Measurements from ENCODE around the gene FBXO31.
A peak's percentile ranks its signal among the peaks of the same experiment; 100 is the strongest.
"Not testable (repeated sequence)": the region's sequence is repeated elsewhere in the genome, so short reads cannot be mapped to it uniquely, and the experiment has no call there.

FBXO31 gene

DNA sequence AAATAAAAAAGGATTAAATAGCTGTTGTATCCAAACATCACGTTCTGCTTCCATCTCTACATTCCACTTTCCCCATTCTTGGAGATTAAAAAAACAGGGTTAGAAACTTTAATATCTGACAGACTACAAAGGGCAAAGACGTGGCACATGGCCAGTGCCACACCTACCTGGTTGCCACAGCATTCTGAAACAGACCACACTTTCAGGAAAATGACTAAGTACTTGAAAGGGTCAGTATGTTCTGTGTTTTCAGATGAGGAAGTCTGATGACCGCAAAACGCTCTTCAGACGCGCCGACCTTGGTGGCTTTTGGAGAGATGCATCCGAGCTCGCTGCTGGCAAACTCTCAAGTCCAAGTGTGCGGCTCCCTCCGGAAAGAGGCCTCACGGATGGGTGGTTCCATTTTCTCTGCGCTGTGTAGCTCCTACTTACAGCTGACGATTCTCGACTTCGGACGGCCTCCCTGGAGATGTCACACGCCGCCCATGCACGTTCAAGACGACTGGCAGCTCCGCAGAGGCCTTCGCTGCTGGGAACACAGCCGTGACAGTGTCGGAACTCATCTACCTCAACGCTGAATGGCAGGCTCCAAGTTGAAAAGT lies 24.0 kb upstream of the FBXO31 start:
- H3K27me3 ChIP-seq (ENCODE audit: control insufficient read depth, insufficient read depth, low read length), result no peaks in the 10 kb centered on the region
- H3K4me3 ChIP-seq (ENCODE audit: low read length), result no peak overlapping the region
- no peak overlapping the region for H3K27ac ChIP-seq (ENCODE audit: low read depth, low read length)
- H3K36me3 ChIP-seq (ENCODE audit: control insufficient read depth, insufficient read depth, low read length), result peaks cover 26% of the 10 kb centered on the region
- no peaks in the 10 kb centered on the region for H3K4me1 ChIP-seq (ENCODE audit: control insufficient read depth, insufficient read depth, low read length)
- no peak overlapping the region for H3K9ac ChIP-seq (ENCODE audit: low read length)

DNA sequence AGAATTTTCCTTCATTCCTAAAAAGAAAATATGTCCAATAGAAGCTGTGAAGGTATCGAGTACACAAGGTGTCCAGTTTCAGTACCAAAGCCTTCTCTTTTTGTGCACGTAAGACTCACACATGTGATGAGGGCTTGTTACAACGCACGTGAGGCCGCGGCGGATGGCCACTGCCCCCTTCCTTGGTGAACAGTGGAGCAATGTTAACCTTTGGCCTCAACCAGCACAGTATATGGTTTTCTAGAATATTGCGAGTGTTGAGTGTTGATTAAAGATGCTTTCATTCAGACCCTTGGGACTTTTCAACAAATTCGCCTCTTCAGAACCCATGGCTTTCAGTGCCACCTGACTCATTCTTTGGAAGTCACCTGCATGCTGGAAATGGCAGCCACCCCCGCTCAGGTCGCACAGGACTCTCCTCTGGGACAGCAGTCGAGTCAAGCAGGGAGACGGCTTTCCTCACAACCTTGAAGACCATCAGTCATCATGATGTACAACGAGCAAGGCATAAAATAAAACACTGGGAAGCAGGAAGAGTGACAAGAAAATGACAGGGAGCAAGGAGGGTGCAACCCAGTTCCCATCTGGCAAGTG lies 23.0 kb upstream of the FBXO31 start:
- H3K9ac ChIP-seq (ENCODE audit: low read length), result no peak overlapping the region
- H3K4me3 ChIP-seq (ENCODE audit: low read length), result no peak overlapping the region
- no peak overlapping the region for H3K27ac ChIP-seq (ENCODE audit: low read depth, low read length)
- H3K4me1 ChIP-seq (ENCODE audit: control insufficient read depth, insufficient read depth, low read length), result no peaks in the 10 kb centered on the region
- peaks cover 23% of the 10 kb centered on the region for H3K36me3 ChIP-seq (ENCODE audit: control insufficient read depth, insufficient read depth, low read length)
- no peaks in the 10 kb centered on the region for H3K27me3 ChIP-seq (ENCODE audit: control insufficient read depth, insufficient read depth, low read length)

DNA sequence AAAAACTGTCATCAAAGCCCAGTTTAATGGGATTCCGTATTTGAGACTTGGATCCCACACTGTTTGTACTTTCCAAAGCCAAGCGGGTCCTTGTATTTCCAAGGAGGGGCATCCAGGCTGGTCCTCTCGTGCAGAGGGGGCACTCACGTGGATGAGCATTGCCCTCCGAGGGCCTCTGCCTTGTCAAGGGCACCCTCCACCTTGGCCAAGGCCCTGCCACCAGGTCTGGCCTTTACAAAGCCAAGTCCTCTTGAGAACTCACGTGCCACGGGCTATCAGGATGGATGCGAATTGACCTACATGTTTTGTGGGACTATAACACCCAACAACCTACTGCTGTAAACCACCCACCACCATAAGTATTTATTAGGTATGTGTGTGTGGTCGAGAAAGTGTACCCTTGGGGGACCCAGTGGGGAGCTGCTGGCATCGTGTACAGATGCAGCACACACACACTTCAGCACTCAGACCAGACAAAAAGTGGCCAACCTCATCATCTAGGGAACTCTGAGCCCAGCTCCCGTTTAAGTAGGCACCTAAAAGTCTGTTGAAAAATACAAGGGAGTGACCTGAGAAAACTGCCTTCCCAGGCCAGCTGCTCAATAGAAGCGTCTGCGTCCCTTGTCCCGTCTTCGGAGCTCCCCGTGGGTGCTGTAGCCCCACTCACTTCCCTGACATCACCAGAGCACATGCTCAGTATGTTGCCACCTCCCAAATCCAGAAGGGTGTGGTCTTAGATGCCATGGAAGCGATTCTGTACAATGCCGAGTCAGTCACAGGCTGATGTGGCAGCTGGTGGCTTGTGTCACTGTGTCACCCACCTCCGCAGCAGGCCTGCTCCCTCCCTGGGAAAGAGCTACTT lies 21.4 kb upstream of the FBXO31 start:
- Histone ChIP-seq H3K27me3 (ENCODE audit: control insufficient read depth, insufficient read depth, low read length) (no peaks in the 10 kb centered on the region), H3K4me3 (ENCODE audit: low read length) (no peak overlapping the region), H3K36me3 (ENCODE audit: control insufficient read depth, insufficient read depth, low read length) (peaks cover 19% of the 10 kb centered on the region), H3K9ac (ENCODE audit: low read length) (no peak overlapping the region), H3K4me1 (ENCODE audit: control insufficient read depth, insufficient read depth, low read length) (no peaks in the 10 kb centered on the region), H3K27ac (ENCODE audit: low read depth, low read length) (no peak overlapping the region)

DNA sequence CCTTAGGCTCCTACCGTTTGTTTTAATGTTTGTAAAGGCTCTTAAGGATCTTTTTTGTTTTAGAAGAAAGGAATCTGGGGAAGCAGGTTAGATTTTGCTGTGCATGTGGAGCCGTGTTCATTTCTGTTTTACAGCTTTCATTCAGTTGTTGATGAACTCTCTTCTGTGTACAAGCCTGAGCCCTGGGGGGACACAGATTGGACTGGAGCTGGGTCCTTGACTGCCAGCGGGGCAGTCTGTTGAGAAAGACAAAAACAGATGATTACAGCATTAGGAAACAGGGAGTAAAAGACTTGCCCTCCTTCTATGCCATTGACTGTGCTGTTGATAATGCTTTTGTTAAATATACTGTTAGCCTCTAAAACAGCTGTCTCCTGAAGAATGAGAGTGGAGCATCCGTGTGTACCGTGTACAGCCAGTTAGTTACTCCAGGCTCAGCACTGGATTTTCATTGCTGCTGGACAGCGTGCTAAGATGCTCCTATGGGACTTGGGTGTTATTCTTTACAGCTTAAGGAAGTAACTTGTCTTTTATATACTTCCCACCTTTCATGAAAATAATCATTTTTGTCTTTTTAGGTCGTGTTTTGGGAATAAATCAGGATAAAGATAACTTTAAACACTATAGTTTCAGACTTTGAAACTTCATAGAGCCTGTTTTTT lies 11.7 kb upstream of the FBXO31 start:
- no peak overlapping the region for H3K4me3 ChIP-seq (ENCODE audit: low read length)
- H3K4me1 ChIP-seq (ENCODE audit: control insufficient read depth, insufficient read depth, low read length), result peaks cover 9% of the 10 kb centered on the region
- H3K9ac ChIP-seq (ENCODE audit: low read length), result no peak overlapping the region

DNA sequence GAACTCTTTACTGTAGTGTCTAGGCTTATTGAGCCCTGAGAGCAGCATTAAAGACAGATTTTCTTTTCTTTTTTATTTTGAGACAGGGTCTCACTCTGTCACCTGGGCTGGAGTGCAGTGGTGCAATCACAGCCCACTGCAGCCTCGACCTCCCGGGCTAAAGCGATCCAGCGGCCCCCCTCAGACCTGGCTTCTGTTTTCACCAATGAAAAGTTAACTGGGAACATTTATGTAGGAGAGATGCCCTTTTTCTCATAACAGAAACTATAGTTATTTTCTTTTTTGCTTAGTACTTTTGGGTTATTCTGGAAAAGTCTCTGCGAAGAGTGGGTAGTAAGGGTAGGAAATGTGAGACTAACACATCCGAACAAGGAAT lies 10.1 kb upstream of the FBXO31 start:
- Histone ChIP-seq H3K27ac (ENCODE audit: low read depth, low read length) (peak overlapping the region; percentile 87), H3K4me3 (ENCODE audit: low read length) (peak overlapping the region; percentile 69), H3K27me3 (ENCODE audit: control insufficient read depth, insufficient read depth, low read length) (no peaks in the 10 kb centered on the region), H3K36me3 (ENCODE audit: control insufficient read depth, insufficient read depth, low read length) (no peaks in the 10 kb centered on the region), H3K9ac (ENCODE audit: low read length) (no peak overlapping the region), H3K4me1 (ENCODE audit: control insufficient read depth, insufficient read depth, low read length) (peaks cover 10% of the 10 kb centered on the region)

More for the DNA sequence above, 11.7 kb upstream of the FBXO31 start:
- Histone ChIP-seq H3K27me3 (ENCODE audit: control insufficient read depth, insufficient read depth, low read length) (no peaks in the 10 kb centered on the region), H3K36me3 (ENCODE audit: control insufficient read depth, insufficient read depth, low read length) (peaks cover 5% of the 10 kb centered on the region), H3K27ac (ENCODE audit: low read depth, low read length) (no peak overlapping the region)

DNA sequence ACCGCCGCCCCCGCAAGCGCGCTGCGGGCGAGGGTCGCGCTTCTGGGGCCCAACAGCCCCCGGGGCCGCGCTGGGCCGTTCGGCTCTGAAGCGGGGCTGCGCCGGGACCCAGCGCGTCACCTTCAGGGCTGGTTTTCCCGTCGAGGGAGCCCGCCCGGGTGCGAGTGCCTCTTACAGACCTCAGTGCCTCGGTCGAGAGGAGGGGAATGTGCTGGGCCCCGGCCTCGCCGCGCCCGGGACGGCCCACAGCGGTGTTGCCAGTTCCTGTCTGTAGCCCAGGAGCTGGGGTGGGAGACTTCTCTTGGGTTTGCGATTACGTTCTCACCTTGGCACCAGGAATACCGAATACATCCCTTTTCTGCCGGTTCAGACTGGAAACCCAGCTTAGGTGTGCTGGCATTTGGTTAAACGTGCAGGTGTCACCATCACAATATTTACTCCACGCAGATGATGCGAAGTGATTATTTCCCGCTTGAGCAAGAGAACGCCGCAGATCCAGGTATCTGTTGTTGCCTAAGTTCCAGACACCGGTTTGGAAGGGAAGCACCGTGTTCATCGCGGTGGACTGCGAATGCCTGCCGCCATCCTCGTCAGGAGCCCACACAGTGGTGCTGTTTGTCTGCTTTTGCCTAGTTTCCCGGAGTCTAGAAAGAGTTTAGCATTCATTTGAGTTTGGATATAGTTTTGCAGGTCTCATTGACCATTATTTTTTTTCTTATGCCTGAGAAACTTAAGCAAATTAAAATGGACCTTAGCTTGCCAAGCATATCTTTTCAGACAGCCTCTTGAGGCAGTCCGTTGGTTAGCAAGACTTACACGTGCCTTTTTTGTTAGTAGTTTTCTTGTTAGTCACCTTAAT lies 9.5 kb upstream of the FBXO31 start:
- Histone ChIP-seq H3K27ac (ENCODE audit: low read depth, low read length) (peak overlapping the region; percentile 87), H3K27me3 (ENCODE audit: control insufficient read depth, insufficient read depth, low read length) (no peaks in the 10 kb centered on the region), H3K4me1 (ENCODE audit: control insufficient read depth, insufficient read depth, low read length) (peaks cover 12% of the 10 kb centered on the region)

DNA sequence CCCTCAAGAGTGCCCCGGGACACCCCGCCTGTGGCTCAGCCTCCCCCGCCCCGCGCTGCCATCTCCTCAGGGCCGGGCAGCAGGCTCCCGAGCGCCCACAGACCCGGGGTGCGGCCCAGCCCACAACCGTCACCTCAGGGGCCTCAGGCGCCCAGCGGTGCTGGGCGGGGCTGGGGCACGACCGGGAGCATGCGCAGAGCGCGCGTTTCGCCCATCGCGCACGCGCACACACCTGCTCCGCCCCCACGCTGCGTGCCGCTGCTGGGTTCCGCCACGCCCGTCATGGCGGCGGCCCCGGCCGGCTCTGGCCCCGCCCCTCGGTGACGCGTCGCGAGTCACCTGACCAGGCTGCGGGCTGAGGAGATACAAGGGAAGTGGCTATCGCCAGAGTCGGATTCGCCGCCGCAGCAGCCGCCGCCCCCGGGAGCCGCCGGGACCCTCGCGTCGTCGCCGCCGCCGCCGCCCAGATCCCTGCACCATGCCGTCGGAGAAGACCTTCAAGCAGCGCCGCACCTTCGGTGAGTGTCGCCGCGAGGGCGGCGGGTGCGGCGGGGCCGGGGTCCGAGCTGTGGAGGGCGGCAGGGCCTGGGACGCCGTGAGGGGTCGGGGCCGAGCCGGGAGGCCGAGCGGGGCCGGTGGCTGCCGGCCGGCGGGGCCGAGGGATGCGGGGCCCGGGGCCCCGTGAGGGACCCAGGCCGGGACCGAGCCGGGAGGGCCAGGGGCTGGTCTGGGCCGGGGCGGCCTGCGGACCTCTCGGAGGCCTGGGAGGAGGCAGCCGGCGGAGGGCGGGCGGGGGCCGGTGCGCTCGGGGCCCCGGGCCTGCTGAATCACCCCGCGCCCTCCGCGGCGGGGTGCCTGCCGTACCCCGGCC lies 8.6 kb upstream of the FBXO31 start, which contains the start of gene MAP1LC3B:
Gene MAP1LC3B, plus strand, starts transcription at position 387 of the 871 bp plus-strand sequence. Its CDS starts 92 bp downstream, at position 479.
- Histone ChIP-seq H3K4me1 (ENCODE audit: control insufficient read depth, insufficient read depth, low read length) (peaks cover 20% of the 10 kb centered on the region), H3K4me3 (ENCODE audit: low read length) (peak within 1 kb of the TSS; percentile 69), H3K27ac (ENCODE audit: low read depth, low read length) (peak within 1 kb of the TSS; percentile 98), H3K27me3 (ENCODE audit: control insufficient read depth, insufficient read depth, low read length) (no peaks in the 10 kb centered on the region), H3K36me3 (ENCODE audit: control insufficient read depth, insufficient read depth, low read length) (no peaks in the 10 kb centered on the region), H3K9ac (ENCODE audit: low read length) (peak within 1 kb of the TSS; percentile 67)

More for the DNA sequence above, 9.5 kb upstream of the FBXO31 start:
- peak overlapping the region; percentile 4 for H3K9ac ChIP-seq (ENCODE audit: low read length)
- peak overlapping the region; percentile 69 for H3K4me3 ChIP-seq (ENCODE audit: low read length)
- no peaks in the 10 kb centered on the region for H3K36me3 ChIP-seq (ENCODE audit: control insufficient read depth, insufficient read depth, low read length)

DNA sequence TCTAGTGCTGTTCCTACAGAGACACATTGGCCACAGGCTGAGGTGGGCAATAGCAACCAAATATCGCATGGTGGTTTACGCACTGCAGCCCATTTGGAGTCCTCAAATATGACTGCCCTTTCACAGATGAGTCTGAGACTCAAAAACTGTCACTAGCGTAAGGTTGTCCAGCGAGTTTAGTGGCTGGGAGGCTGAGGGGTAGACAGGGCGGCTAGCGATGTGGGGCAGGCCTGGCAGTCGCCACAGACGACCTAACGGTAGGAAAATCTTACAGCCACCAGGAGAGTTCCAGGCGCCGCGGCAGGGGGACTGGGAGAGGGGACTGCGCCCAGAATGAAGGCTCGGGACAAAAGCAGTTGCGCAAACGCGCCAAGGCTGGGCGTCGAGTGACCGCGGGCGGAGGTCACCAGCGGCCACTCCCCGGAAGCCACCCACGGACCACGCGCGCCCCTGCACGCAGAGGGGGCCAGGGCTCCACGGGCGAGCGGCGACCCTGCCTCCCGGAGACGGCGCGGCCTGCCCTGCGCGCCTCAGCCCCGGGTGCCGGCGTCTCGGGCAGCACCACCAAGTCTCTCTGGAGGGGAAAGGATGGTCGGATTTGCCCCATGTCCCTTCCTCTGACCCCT lies 7.9 kb upstream of the FBXO31 start:
- H3K4me1 ChIP-seq (ENCODE audit: control insufficient read depth, insufficient read depth, low read length), result peaks cover 21% of the 10 kb centered on the region
- H3K27me3 ChIP-seq (ENCODE audit: control insufficient read depth, insufficient read depth, low read length), result no peaks in the 10 kb centered on the region
- H3K4me3 ChIP-seq (ENCODE audit: low read length), result peak overlapping the region; percentile 69
- no peaks in the 10 kb centered on the region for H3K36me3 ChIP-seq (ENCODE audit: control insufficient read depth, insufficient read depth, low read length)
- peak overlapping the region; percentile 98 for H3K27ac ChIP-seq (ENCODE audit: low read depth, low read length)
- peak overlapping the region; percentile 60 for H3K9ac ChIP-seq (ENCODE audit: low read length)

DNA sequence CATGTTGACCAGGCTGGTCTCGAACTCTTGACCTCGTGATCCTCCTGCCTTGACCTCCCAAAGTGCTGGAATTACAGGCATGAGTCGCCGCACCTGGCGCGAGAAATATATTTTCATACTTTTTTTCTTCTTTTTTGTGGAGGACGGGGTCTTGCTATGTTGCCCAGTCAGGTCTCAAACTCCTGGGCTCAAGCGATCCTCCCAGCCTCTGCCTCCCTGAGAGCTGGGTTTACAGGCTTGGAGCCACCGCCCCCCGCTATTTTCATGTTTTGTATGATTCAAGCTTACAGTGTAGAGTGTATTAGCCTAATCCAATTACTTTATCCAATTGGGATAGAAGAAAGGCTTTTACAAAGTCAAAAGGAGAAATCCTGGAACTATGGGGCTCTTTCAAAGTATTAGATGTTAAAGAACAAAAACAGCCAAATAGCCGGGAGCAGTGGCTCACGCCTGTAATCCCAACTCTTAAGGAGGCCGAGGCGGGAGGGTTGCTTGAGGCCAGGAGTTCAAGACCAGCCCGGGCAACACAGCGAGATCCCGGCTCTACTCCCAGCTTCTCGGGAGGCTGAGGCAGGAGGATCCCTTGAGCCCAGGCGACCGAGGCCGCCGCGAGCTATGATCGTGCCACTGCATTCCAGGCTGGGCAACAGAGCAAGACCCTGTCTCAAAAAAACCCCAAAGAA lies 7.2 kb upstream of the FBXO31 start:
- H3K27ac ChIP-seq (ENCODE audit: low read depth, low read length), result peak overlapping the region; percentile 98
- H3K4me1 ChIP-seq (ENCODE audit: control insufficient read depth, insufficient read depth, low read length), result peaks cover 21% of the 10 kb centered on the region
- peak overlapping the region; percentile 33 for H3K9ac ChIP-seq (ENCODE audit: low read length)
- H3K27me3 ChIP-seq (ENCODE audit: control insufficient read depth, insufficient read depth, low read length), result no peaks in the 10 kb centered on the region
- H3K4me3 ChIP-seq (ENCODE audit: low read length), result peak overlapping the region; percentile 69
- no peaks in the 10 kb centered on the region for H3K36me3 ChIP-seq (ENCODE audit: control insufficient read depth, insufficient read depth, low read length)

DNA sequence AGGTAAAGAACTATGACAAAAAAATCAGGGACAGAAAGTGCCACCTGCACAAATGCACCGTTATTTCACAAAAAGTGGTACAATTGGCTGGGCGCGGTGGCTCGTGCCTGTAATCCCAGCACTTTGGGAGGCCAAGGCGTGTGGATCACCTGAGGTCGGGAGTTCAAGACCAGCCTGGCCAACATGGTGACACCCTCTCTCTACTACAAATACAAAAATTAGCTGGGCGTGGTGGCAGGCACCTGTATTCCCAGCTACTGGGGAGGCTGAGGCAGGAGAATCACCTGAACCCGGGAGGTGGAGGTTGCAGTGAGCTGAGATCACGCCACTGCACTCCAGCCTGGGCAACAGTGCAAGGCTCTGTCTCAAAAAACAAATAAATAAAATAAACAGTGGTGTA lies 6.3 kb upstream of the FBXO31 start:
- H3K27me3 ChIP-seq (ENCODE audit: control insufficient read depth, insufficient read depth, low read length); H3K4me3 ChIP-seq (ENCODE audit: low read length); H3K27ac ChIP-seq (ENCODE audit: low read depth, low read length); H3K36me3 ChIP-seq (ENCODE audit: control insufficient read depth, insufficient read depth, low read length); H3K9ac ChIP-seq (ENCODE audit: low read length): not testable (repeated sequence)
- H3K4me1 ChIP-seq (ENCODE audit: control insufficient read depth, insufficient read depth, low read length), result peaks cover 19% of the 10 kb centered on the region

Data from rectal smooth muscle tissue (tissue), 1 donor.